CD4-positive, alpha-beta memory T cell (primary cell): ENCODE data around the gene TMPRSS4. TPM values are rescaled to one million over a fixed set of nuclear protein-coding genes. Genes with fewer than 3 reads are reported as not detected.

Experiments
- CTCF ChIA-PET: fragments of 350-600 bp; sonication (Branson Sonifier 250); formaldehyde crosslinking; loops from one replicate; lab custom pipeline; 2021; ENCODE audit warnings: inconsistent platforms; ENCODE audit not compliant: partially characterized antibody; lab: Charles Lee
- POLR2A ChIA-PET: fragments of 350-600 bp; sonication (Branson Sonifier 250); formaldehyde crosslinking; loops from one replicate; lab custom pipeline; 2021; ENCODE audit not compliant: partially characterized antibody; lab: Charles Lee
- DNase-seq, 5 donors: peaks; one replicate each; pipeline versions ENCODE4 v3.0.0 to v3.0.0-alpha.2; 2020 to 2022; ENCODE audit warnings: mixed read lengths in 1 of 5
- H3K27ac ChIP-seq: one replicate; pipeline ENCODE4 v1.7.0; 2013; ENCODE audit warnings: low read depth, low read length
- H3K27me3 ChIP-seq: 2 replicates; pipeline ENCODE4 v1.7.0; 2013; ENCODE audit warnings: mild to moderate bottlenecking, low read length, moderate library complexity; ENCODE audit not compliant: insufficient read depth
- H3K36me3 ChIP-seq: 2 replicates; pipeline ENCODE4 v1.7.0; 2013; ENCODE audit warnings: mild to moderate bottlenecking, low read length, moderate library complexity; ENCODE audit not compliant: insufficient read depth
- H3K4me1 ChIP-seq: 2 replicates; pipeline ENCODE4 v1.7.0; 2013; ENCODE audit warnings: mild to moderate bottlenecking, low read length, moderate library complexity; ENCODE audit not compliant: insufficient read depth
- H3K4me3 ChIP-seq, 2 donors: one replicate each; pipeline ENCODE4 v1.7.0; 2013; ENCODE audit warnings: low read length in 2 of 2, mild to moderate bottlenecking in 1 of 2
- H3K9me3 ChIP-seq, 2 donors: one replicate each; pipeline ENCODE4 v1.7.0; 2013; ENCODE audit warnings: low read length in 2 of 2, control low read depth in 1 of 2; ENCODE audit not compliant: control insufficient read depth in 1 of 2
- H3K27ac Mint-ChIP-seq, 7 donors: one replicate each; pipeline ENCODE4 v1.8.0; 2020 to 2021; ENCODE audit warnings: mixed read lengths in 7 of 7, mild to moderate bottlenecking in 6 of 7, inconsistent platforms in 3 of 7, moderate library complexity in 3 of 7
- H3K27me3 Mint-ChIP-seq, 2 donors: one replicate each; pipeline ENCODE4 v1.8.0; 2020 to 2021; ENCODE audit warnings: mixed read lengths in 2 of 2
- H3K36me3 Mint-ChIP-seq, 2 donors: one replicate each; pipeline ENCODE4 v1.8.0; 2020 to 2021; ENCODE audit warnings: mixed read lengths in 2 of 2, inconsistent platforms in 1 of 2, mild to moderate bottlenecking in 1 of 2
- H3K4me1 Mint-ChIP-seq, 4 donors: one replicate each; pipeline ENCODE4 v1.8.0; 2020 to 2021; ENCODE audit warnings: mixed read lengths in 4 of 4, mild to moderate bottlenecking in 1 of 4
- H3K4me3 Mint-ChIP-seq, 8 donors: one replicate each; pipeline ENCODE4 v1.8.0; 2020 to 2021; ENCODE audit warnings: mixed read lengths in 8 of 8, mild to moderate bottlenecking in 7 of 8, moderate library complexity in 6 of 8, inconsistent platforms in 3 of 8
- H3K9me3 Mint-ChIP-seq, 8 donors: one replicate each; pipeline ENCODE4 v1.8.0; 2020 to 2021; ENCODE audit warnings: mixed read lengths in 8 of 8, mild to moderate bottlenecking in 5 of 8, inconsistent platforms in 3 of 8, moderate library complexity in 1 of 8
- intact Hi-C: fragments of 100-400 bp; cut with micrococcal nuclease; formaldehyde crosslinking; loops from one replicate; pipeline ENCODE4 v1.15.1; 2023
- polyA plus RNA-seq, 2 donors: library from polyadenylated mRNA; unstranded; fragments of 300-500 nt; fragmentation: Illumina TruSeq; gene quantifications; one replicate each; pipeline ENCODE4 v1.2.3, GENCODE V29; 2021
- total RNA-seq, 2 experiments: library from RNA; stranded (reverse); gene quantifications; one replicate each; pipeline ENCODE4 v1.2.3, GENCODE V29; 2021

Gene TMPRSS4
- total and polyA plus RNA-seq, 4 experiments from 2014 or later: 0.33 TPM; not detected in 3

DNA sequence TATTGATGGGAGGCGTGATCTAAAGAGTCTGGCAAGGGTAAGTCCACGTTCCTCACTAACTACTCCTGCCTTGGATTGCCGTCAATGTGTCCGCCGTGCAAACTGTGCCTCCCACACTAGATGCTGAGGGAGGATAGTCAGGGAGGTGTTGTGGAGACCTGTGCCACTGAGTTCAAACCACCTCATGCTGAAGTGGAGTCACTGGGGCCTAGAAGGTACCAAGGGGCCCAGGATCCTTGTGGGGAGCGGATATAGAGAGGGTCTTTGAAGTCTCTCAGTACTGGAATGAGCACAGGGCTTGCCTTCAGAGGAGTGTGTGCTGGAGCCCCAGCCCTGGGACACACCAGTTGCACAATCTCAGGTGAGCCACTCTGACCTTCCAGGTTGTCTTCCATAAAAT, 27.1 kb upstream of the TMPRSS4 start:
- H3K4me1 Mint-ChIP-seq: peaks cover 64 to 86% (median 77%) of the 10 kb centered on the region in 4 donors
- H3K9me3 Mint-ChIP-seq: no peaks in the 10 kb centered on the region
- H3K4me3 Mint-ChIP-seq: peak overlapping the region in 3 of 8 donors; percentile 43 to 86 (median 74)
- Histone ChIP-seq H3K9me3 (no peaks in the 10 kb centered on the region), H3K4me3 (no peak overlapping the region), H3K36me3 (no peaks in the 10 kb centered on the region), H3K27ac (peak overlapping the region; percentile 57), H3K27me3 (no peaks in the 10 kb centered on the region), H3K4me1 (peaks cover 88% of the 10 kb centered on the region)
- no peaks in the 10 kb centered on the region for H3K36me3 Mint-ChIP-seq
- ChIA-PET POLR2A (interaction anchor here (1.9 to 20.3 kb wide), 5 partner anchors 50 to 103 kb away, joined by 6 to 1775 read pairs (median 96); partner anchors contain the start of gene IL10RA), CTCF (interaction anchor here (2.3 to 12.0 kb wide), 10 partner anchors 9 to 242 kb away, joined by 10 to 400 read pairs (median 92); partner anchors contain the start of gene IL10RA)
- no peaks in the 10 kb centered on the region for H3K27me3 Mint-ChIP-seq
- DNase-seq: no peak
- peak overlapping the region; percentile 95 to 100 (median 99) for H3K27ac Mint-ChIP-seq
- intact Hi-C loops: no loop called here

GRCh38 chr11:118050208-118050891, 26.5 kb upstream of the TMPRSS4 start:
- intact Hi-C loops: no loop called here
- ChIA-PET POLR2A (interaction anchor here (1.0 to 20.3 kb wide), 8 partner anchors 10 to 234 kb away, joined by 5 to 1775 read pairs (median 16); partner anchors contain the start of gene IL10RA), CTCF (interaction anchor here (1.3 to 12.0 kb wide), 10 partner anchors 9 to 243 kb away, joined by 5 to 400 read pairs (median 104); partner anchors contain the start of gene IL10RA)
- no peaks in the 10 kb centered on the region for H3K27me3 ChIP-seq
- H3K4me3 ChIP-seq: peak overlapping the region in 1 of 2 donors; percentile 33
- peak overlapping the region; percentile 57 for H3K27ac ChIP-seq
- H3K36me3 ChIP-seq: no peaks in the 10 kb centered on the region
- H3K9me3 Mint-ChIP-seq: no peaks in the 10 kb centered on the region
- H3K4me1 Mint-ChIP-seq: peaks cover 59 to 80% (median 71%) of the 10 kb centered on the region in 4 donors
- no peaks in the 10 kb centered on the region for H3K27me3 Mint-ChIP-seq
- H3K4me3 Mint-ChIP-seq: peak overlapping the region in 6 of 8 donors; percentile 13 to 93 (median 82)
- no peaks in the 10 kb centered on the region for H3K9me3 ChIP-seq
- H3K36me3 Mint-ChIP-seq: no peaks in the 10 kb centered on the region
- H3K4me1 ChIP-seq: peaks cover 82% of the 10 kb centered on the region
- peak overlapping the region; percentile 95 to 100 (median 99) for H3K27ac Mint-ChIP-seq
- no peak for DNase-seq

DNA sequence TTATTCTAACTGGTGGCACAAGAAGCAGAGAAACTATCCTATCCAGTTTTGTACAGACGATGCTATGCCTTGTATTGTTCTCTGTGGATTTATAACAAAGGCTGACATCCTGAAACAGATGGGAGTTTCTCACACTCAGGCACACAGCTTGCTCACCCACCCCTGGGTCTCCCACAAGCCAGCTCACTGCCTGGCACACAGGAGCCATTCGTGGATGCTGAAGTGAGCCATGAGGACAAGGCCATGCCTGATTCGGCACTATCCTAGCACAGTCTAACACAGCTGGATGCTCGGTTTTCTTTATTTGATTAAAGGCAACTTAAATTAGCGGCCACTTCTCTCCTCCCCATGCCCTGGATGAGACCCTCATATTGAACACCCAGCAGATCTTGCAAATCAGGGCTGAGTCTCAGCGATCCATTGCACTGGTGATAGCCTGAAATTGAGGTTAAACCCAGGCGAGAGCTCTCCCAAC, 25.7 kb upstream of the TMPRSS4 start:
- peaks cover 0 to 2% of the 10 kb centered on the region in 2 donors for H3K27me3 Mint-ChIP-seq
- intact Hi-C loops: loop anchor here (1.0 kb wide), 4 partner anchors 44 to 101 kb away; partner anchors contain the start of gene IL10RA
- peaks cover 74% of the 10 kb centered on the region for H3K4me1 ChIP-seq
- H3K36me3 ChIP-seq: no peaks in the 10 kb centered on the region
- H3K9me3 Mint-ChIP-seq: no peaks in the 10 kb centered on the region
- H3K27me3 ChIP-seq: no peaks in the 10 kb centered on the region
- H3K36me3 Mint-ChIP-seq: no peaks in the 10 kb centered on the region
- DNase-seq: no peak
- peaks cover 52 to 72% (median 64%) of the 10 kb centered on the region in 4 donors for H3K4me1 Mint-ChIP-seq
- H3K27ac ChIP-seq: peak overlapping the region; percentile 57
- H3K9me3 ChIP-seq: no peaks in the 10 kb centered on the region
- POLR2A ChIA-PET: interaction anchor here (0.7 to 20.3 kb wide), 18 partner anchors 9 to 243 kb away, joined by 3 to 1775 read pairs (median 6); partner anchors contain the start of gene IL10RA
- H3K27ac Mint-ChIP-seq: peak overlapping the region; percentile 95 to 100 (median 99)
- peak overlapping the region; percentile 4 to 33 for H3K4me3 ChIP-seq
- H3K4me3 Mint-ChIP-seq: peak overlapping the region in 7 of 8 donors; percentile 69 to 93 (median 80)
- CTCF ChIA-PET: interaction anchor here (1.3 to 12.0 kb wide), 12 partner anchors 10 to 244 kb away, joined by 5 to 400 read pairs (median 52); partner anchors contain the start of gene IL10RA

- ChIA-PET POLR2A (interaction anchor here (0.7 to 20.3 kb wide), 21 partner anchors 9 to 243 kb away, joined by 3 to 1775 read pairs (median 6); partner anchors contain the start of gene IL10RA), CTCF (interaction anchor here (1.3 to 12.0 kb wide), 19 partner anchors 7 to 626 kb away, joined by 5 to 400 read pairs (median 22); partner anchors contain the start of genes IL10RA and TMPRSS13)
- no peaks in the 10 kb centered on the region for H3K36me3 ChIP-seq
- peak; percentile 86 to 91 (median 89) for DNase-seq
- Mint-ChIP-seq H3K4me3 (peak overlapping the region in 7 of 8 donors; percentile 69 to 93 (median 80)), H3K9me3 (no peaks in the 10 kb centered on the region), H3K36me3 (no peaks in the 10 kb centered on the region), H3K4me1 (peaks cover 45 to 68% (median 59%) of the 10 kb centered on the region in 4 donors), H3K27me3 (peaks cover 0 to 2% of the 10 kb centered on the region in 2 donors), H3K27ac (peak overlapping the region; percentile 95 to 100 (median 99))
- peak overlapping the region in 1 of 2 donors; percentile 33 for H3K4me3 ChIP-seq
- peaks cover 67% of the 10 kb centered on the region for H3K4me1 ChIP-seq
- peak overlapping the region; percentile 57 for H3K27ac ChIP-seq
- intact Hi-C loops: loop anchor here (1.0 kb wide), 4 partner anchors 45 to 102 kb away; partner anchors contain the start of gene IL10RA
- H3K27me3 ChIP-seq: no peaks in the 10 kb centered on the region
- H3K9me3 ChIP-seq: no peaks in the 10 kb centered on the region
These were observed 25.0 kb upstream of the TMPRSS4 start for GRCh38 chr11:118051611-118052461.

GRCh38 chr11:118052581-118053206, 24.2 kb upstream of the TMPRSS4 start:
- Mint-ChIP-seq H3K9me3 (no peaks in the 10 kb centered on the region), H3K27me3 (peaks cover 0 to 2% of the 10 kb centered on the region in 2 donors), H3K27ac (peak overlapping the region; percentile 95 to 100 (median 98)), H3K36me3 (no peaks in the 10 kb centered on the region), H3K4me3 (peak overlapping the region in 7 of 8 donors; percentile 34 to 71 (median 63)), H3K4me1 (peaks cover 40 to 60% (median 51%) of the 10 kb centered on the region in 4 donors)
- Histone ChIP-seq H3K4me3 (no peak overlapping the region), H3K9me3 (no peaks in the 10 kb centered on the region), H3K36me3 (no peaks in the 10 kb centered on the region), H3K4me1 (peaks cover 59% of the 10 kb centered on the region), H3K27me3 (no peaks in the 10 kb centered on the region), H3K27ac (peak overlapping the region; percentile 48)
- ChIA-PET CTCF (interaction anchor here (0.6 to 12.0 kb wide), 43 partner anchors 8 to 627 kb away, joined by 3 to 400 read pairs (median 8); partner anchors contain the start of genes FXYD2, IL10RA, TMPRSS13 and TMPRSS4), POLR2A (interaction anchor here (0.6 to 20.3 kb wide), 15 partner anchors 9 to 623 kb away, joined by 3 to 1775 read pairs (median 7); partner anchors contain the start of gene IL10RA)
- no peak for DNase-seq
- intact Hi-C loops: loop anchor here (1.0 kb wide), 4 partner anchors 208 to 245 kb away; no protein-coding TSS in a partner anchor
